Osteocyte (in vitro differentiated cells): ENCODE results near the gene EVX1. TPM values are rescaled to one million over a fixed set of nuclear protein-coding genes. Genes with fewer than 3 reads are reported as not detected.

Experiments
- DNase-seq: peaks from one replicate; pipeline ENCODE4 v3.0.0; 2021; ENCODE audit warnings: mixed read lengths; ENCODE audit not compliant: unreplicated experiment; ENCODE audit errors: extremely low spot score
- H3K27ac Mint-ChIP-seq: one replicate; pipeline ENCODE4 v1.8.0; 2021; ENCODE audit warnings: mild to moderate bottlenecking, mixed read lengths; ENCODE audit not compliant: unreplicated experiment
- H3K27me3 Mint-ChIP-seq: one replicate; pipeline ENCODE4 v1.8.0; 2021; ENCODE audit warnings: mixed read lengths; ENCODE audit not compliant: unreplicated experiment
- H3K36me3 Mint-ChIP-seq: one replicate; pipeline ENCODE4 v1.8.0; 2021; ENCODE audit warnings: mixed read lengths; ENCODE audit not compliant: unreplicated experiment
- H3K4me1 Mint-ChIP-seq: one replicate; pipeline ENCODE4 v1.8.0; 2021; ENCODE audit warnings: mixed read lengths; ENCODE audit not compliant: unreplicated experiment
- H3K4me3 Mint-ChIP-seq: one replicate; pipeline ENCODE4 v1.8.0; 2021; ENCODE audit warnings: mild to moderate bottlenecking, moderate library complexity, mixed read lengths; ENCODE audit not compliant: unreplicated experiment
- H3K9me3 Mint-ChIP-seq: one replicate; pipeline ENCODE4 v1.8.0; 2021; ENCODE audit warnings: mixed read lengths; ENCODE audit not compliant: unreplicated experiment
- CTCF ChIP-seq: fragments of 200-600 bp; sonication (generic); IDR thresholded peaks from 2 replicates; pipeline ENCODE4 v1.5.0; 2021; ENCODE audit warnings: antibody characterized with exemption, mild to moderate bottlenecking, moderate library complexity
- total RNA-seq: library from RNA; stranded (reverse); gene quantifications from 2 replicates; pipeline ENCODE4 v1.2.1, GENCODE V29; 2021

Gene EVX1
- total RNA-seq, 1 donor from 2014 or later: not detected

DNA sequence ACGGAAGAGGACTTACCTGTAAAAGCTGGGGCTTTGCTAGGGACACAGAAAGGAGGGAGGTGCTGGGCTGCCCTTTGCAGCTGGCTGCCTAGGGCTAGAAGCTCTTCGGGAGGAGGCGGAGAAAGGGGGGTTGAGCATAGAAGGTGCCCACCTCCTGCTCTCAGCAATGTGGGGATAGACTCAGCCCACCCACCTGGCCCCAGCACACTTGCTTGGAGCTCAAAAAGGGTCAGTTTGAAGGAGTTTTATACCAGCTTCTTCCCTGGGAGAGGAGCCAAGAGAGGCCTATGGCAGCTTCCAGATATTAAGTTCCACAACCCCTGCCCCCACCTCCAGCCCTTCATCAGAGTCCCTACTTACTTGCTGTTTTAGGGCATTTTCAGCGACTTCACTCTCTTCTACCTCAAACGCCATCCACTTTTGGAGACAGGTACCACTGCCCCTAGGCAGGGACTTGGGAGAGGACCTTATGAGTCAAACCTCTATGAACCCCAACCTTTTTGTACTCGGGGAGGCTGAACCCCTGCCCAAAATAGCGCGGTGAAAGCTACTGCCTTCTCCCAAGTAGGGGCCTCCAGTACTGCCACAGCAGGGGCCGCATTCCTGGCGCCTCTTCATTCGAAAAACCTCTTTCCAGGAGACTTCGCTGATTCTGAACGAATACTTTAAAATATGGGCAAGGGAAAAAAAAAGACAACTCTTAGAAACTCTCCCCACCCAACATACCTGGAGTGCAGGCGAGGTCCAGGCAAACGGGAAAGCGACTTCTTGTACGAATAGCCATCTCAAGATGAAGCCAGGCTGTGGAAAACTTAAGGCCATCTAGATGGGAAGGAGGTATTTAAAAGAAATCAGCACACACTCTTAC is 1.2 kb upstream of the EVX1 start:
- Mint-ChIP-seq H3K36me3 (peaks cover 4% of the 10 kb centered on the region), H3K9me3 (no peaks in the 10 kb centered on the region), H3K27ac (no peak overlapping the region), H3K4me1 (peaks cover 24% of the 10 kb centered on the region), H3K27me3 (peaks cover 90% of the 10 kb centered on the region), H3K4me3 (no peak overlapping the region)
- no peak for DNase-seq
- TF ChIP-seq CTCF: no peak

DNA sequence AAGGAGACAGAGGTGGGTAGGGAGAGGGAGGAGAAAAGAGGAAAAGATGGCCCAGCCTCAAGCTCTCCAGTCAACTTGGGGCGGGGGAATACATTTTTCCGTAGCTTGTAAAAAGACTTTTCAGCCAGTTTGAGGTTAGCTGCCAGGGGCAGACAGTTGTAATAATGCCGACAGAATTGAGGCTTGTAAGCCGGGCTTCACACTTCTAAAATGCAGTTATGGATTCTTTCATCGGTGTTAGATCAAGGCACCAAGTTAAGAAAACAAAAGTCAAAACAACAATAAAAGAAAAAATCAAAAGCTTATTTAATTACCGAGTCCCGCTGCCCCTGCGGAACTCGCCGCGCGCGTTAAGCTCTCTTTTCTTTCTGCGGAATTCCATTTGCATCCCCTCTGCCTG is 448 bp upstream of the EVX1 start:
- DNase-seq: no peak
- no peak overlapping the region for H3K27ac Mint-ChIP-seq
- peaks cover 90% of the 10 kb centered on the region for H3K27me3 Mint-ChIP-seq
- H3K4me3 Mint-ChIP-seq: peak overlapping the region; percentile 43
- H3K4me1 Mint-ChIP-seq: peaks cover 24% of the 10 kb centered on the region
- no peaks in the 10 kb centered on the region for H3K9me3 Mint-ChIP-seq
- TF ChIP-seq CTCF: no peak
- H3K36me3 Mint-ChIP-seq: peaks cover 4% of the 10 kb centered on the region

GRCh38 chr7:27243340-27244163 is 950 bp downstream of the EVX1 start:
- TF ChIP-seq CTCF: no peak
- Mint-ChIP-seq H3K9me3 (no peaks in the 10 kb centered on the region), H3K4me3 (peak overlapping the region; percentile 50), H3K27me3 (peaks cover 90% of the 10 kb centered on the region), H3K36me3 (peaks cover 4% of the 10 kb centered on the region), H3K27ac (no peak overlapping the region), H3K4me1 (peaks cover 24% of the 10 kb centered on the region)
- DNase-seq: no peak

DNA sequence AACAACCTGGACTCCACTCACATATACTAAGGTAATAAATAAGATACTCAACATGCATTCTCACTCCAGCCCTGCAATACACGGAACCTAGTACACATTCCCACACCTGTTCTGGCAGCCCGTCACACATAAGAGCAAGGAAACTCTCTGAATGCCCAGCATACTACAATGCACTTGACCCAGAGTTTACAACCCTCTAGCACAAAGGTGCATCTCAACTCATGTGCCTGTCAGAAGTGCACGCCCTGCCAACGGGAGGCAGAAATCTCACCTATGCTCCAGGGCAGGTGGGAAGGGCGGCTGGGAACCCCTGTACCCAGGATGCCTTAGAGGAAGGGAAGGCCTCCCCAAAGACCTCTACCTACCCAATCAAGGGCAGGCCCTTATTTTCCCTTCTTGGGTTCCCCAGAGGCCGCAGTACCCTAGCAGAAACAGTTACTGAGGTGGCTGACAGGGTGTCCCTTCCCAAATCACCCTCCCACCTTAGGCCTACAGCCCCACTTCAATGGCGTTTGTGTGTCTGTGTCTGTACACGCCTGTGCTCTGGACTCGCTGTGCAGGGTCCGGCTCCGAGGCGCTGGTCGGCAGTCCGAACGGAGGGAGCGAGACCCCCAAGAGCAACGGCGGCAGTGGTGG is 2.0 kb downstream of the EVX1 start:
- Mint-ChIP-seq H3K36me3 (peaks cover 4% of the 10 kb centered on the region), H3K27ac (no peak overlapping the region), H3K4me3 (no peak overlapping the region), H3K4me1 (peaks cover 18% of the 10 kb centered on the region), H3K27me3 (peaks cover 93% of the 10 kb centered on the region), H3K9me3 (no peaks in the 10 kb centered on the region)
- no peak for TF ChIP-seq CTCF
- no peak for DNase-seq
